ENCODE measurements around the gene STK32B. TPM values are rescaled to one million over a fixed set of nuclear protein-coding genes. Genes with fewer than 3 reads are reported as not detected.

Gene STK32B
- total and polyA plus RNA-seq, 2 of the 8 experiments (the other 6 are each of a cell fraction or from before 2014, with no cell fraction given), result 2.3 to 2.5 TPM

DNA sequence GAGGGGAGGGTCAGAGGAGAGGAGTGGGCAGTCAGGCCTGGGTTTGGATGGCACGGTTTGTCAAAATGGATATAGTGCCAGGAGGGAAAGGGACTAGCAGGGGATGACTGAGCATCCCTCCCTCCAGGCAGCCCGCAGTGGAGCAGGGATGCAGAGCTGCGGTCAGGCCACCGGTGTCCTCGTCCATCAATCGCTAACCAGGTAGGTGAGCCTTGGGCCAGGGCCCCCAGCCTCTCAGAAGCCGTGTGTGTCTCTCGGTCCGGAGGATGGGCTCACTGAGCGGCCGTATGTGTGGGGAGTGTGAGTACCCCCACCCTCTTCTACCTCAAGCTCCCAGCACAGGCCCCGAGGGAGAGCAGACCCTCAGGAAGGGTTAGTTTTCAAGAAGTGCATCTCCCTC, 31.5 kb upstream of the STK32B start:
- Histone ChIP-seq H3K27ac (ENCODE audit: low read depth, low read length) (no peak overlapping the region), H2BK12ac (ENCODE audit: low read depth, low read length) (peak overlapping the region; percentile 45; the same call in 1 of the 2 replicates), H3K27me3 (replicated peaks in 1 of 4; ENCODE audit: control insufficient read depth in 3 of 4, extremely low read depth in 1 of 4, insufficient read depth in 3 of 4, low read length in 3 of 4) (peaks cover 0 to 3% (median under 1%) of the 10 kb centered on the region in 4 experiments; a peak in 1 of 7 replicates), H3K4me1 (replicated peaks in 1 of 4; ENCODE audit: control insufficient read depth in 3 of 4, insufficient read depth in 4 of 4, low read length in 3 of 4) (peaks cover 0 to 7% (median 2%) of the 10 kb centered on the region in 4 experiments; a peak in 3 of 7 replicates), H3K9ac (replicated peaks in 1 of 4; ENCODE audit: extremely low read depth in 1 of 4, low read depth in 3 of 4, low read length in 3 of 4) (no peak overlapping the region), H3K14ac (ENCODE audit: insufficient read length) (no peak overlapping the region), H3K23me2 (ENCODE audit: low read depth, low read length) (no peaks in the 10 kb centered on the region; the same call in none of the 2 replicates), H3K9me3 (ENCODE audit: insufficient read depth in 2 of 2, low read depth in 1 of 2, low read length in 1 of 2) (no peaks in the 10 kb centered on the region), H3K36me3 (ENCODE audit: control insufficient read depth in 2 of 4, insufficient read depth in 4 of 4, low read length in 3 of 4) (no peaks in the 10 kb centered on the region), H4K5ac (ENCODE audit: insufficient read length, low read depth, low read length) (no peak overlapping the region), H3K18ac (ENCODE audit: extremely low read depth, low read length) (0 out of 2 replicates have a peak overlapping the region, but pooled peaks have one; percentile 1), H2BK5ac (ENCODE audit: low read depth, low read length) (peak overlapping the region; percentile 17; the same call in 1 of the 2 replicates), H4K8ac (ENCODE audit: extremely low read depth, insufficient read depth, low read length) (no peak overlapping the region), H3K56ac (replicated peaks; ENCODE audit: insufficient read length, low read depth, low read length) (no peak overlapping the region), H3K4me3 (ENCODE audit: extremely low read depth in 1 of 4, insufficient read depth in 2 of 4, low read depth in 3 of 4, low read length in 4 of 4) (peak overlapping the region in 2 of 4 experiments; percentile 21 to 60; a peak in 3 of 8 replicates), H2BK15ac (ENCODE audit: low read length) (no peak overlapping the region), H3K23ac (ENCODE audit: insufficient read length) (no peak overlapping the region), H3K4ac (replicated peaks; ENCODE audit: insufficient read length, low read depth, low read length) (no peak overlapping the region), H2AFZ (ENCODE audit: low read length) (peak overlapping the region; percentile 56; the same call in 1 of the 2 replicates), H4K91ac (replicated peaks; ENCODE audit: insufficient read length, low read length) (peak overlapping the region; percentile 36), H3K79me1 (ENCODE audit: low read depth, low read length) (no peaks in the 10 kb centered on the region), H3K4me2 (ENCODE audit: insufficient read depth in 1 of 2, low read depth in 2 of 2, low read length in 2 of 2) (peak overlapping the region; percentile 64; a peak in 3 of 4 replicates), H2BK120ac (replicated peaks; ENCODE audit: low read depth, low read length) (no peak overlapping the region), H4K20me1 (replicated peaks in 1 of 2; ENCODE audit: control insufficient read depth in 1 of 2, insufficient read depth in 2 of 2, low read length in 2 of 2) (no peaks in the 10 kb centered on the region), H3K79me2 (ENCODE audit: control insufficient read depth in 1 of 2, insufficient read depth in 2 of 2, low read length in 2 of 2) (no peaks in the 10 kb centered on the region), H2AK5ac (ENCODE audit: low read depth, low read length) (no peak overlapping the region), H2BK20ac (ENCODE audit: low read length) (no peak overlapping the region)
- ChIA-PET CTCF (ENCODE audit: partially characterized antibody) (interaction anchor here (0.6 to 1.6 kb wide), 4 partner anchors 14 to 90 kb away, joined by 3 to 7 read pairs (median 4); no protein-coding TSS in a partner anchor), POLR2A (ENCODE audit: partially characterized antibody) (no interaction called here)
- DNase-seq (ENCODE audit: low read depth in 1 of 2, low spot score in 2 of 2) (no peak), FAIRE-seq (no peak)
- TF ChIP-seq, protein P1, sequence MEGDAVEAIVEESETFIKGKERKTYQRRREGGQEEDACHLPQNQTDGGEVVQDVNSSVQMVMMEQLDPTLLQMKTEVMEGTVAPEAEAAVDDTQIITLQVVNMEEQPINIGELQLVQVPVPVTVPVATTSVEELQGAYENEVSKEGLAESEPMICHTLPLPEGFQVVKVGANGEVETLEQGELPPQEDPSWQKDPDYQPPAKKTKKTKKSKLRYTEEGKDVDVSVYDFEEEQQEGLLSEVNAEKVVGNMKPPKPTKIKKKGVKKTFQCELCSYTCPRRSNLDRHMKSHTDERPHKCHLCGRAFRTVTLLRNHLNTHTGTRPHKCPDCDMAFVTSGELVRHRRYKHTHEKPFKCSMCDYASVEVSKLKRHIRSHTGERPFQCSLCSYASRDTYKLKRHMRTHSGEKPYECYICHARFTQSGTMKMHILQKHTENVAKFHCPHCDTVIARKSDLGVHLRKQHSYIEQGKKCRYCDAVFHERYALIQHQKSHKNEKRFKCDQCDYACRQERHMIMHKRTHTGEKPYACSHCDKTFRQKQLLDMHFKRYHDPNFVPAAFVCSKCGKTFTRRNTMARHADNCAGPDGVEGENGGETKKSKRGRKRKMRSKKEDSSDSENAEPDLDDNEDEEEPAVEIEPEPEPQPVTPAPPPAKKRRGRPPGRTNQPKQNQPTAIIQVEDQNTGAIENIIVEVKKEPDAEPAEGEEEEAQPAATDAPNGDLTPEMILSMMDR (IDR thresholded peaks at IDR 0.05; ENCODE audit: control extremely low read depth in 1 of 3, insufficient read depth in 1 of 3, low read depth in 1 of 3, low read length in 3 of 3), result peak in 1 of 3 experiments; percentile 4; a peak in 1 of 4 replicates
- TF ChIP-seq SUZ12 (IDR thresholded peaks at IDR 0.05; ENCODE audit: low read length) (no peak), CHD1 (IDR thresholded peaks at IDR 0.05; ENCODE audit: low read depth, low read length) (no peak)
- WGBS, 2 experiments (ENCODE audit: extremely low coverage in 1 of 2, insufficient coverage in 1 of 2, insufficient read length in 1 of 2, insufficient replicate concordance in 2 of 2, low coverage in 1 of 2, low lambda C conversion rate in 2 of 2, missing lambda C conversion rate in 1 of 2), result 76% methylated on average over 7 of the region's 12 CpGs; no CpG with 5 or more reads in 1 of the 2 experiments

All from H1 (cell line).